ENCODE results near the gene CYP2D6.
"Not testable (repeated sequence)": the region's sequence is repeated elsewhere in the genome, so short reads cannot be mapped to it uniquely, and the experiment has no call there.

Gene CYP2D6

GRCh38 chr22:42160830-42161696 is 30.5 kb upstream of the CYP2D6 start:
- DNase-seq, result peak in 1 of 10 donors; percentile 37
- intact Hi-C loops (cut with DNase I), result no loop called here

GRCh38 chr22:42160251-42160650 is 29.6 kb upstream of the CYP2D6 start:
- intact Hi-C loops (cut with DNase I), result no loop called here
- peak in 3 of 10 donors; percentile 2 to 52 (median 43) for DNase-seq

GRCh38 chr22:42158456-42159132 is 28.0 kb upstream of the CYP2D6 start:
- peak in 3 of 10 donors; percentile 20 to 51 (median 47) for DNase-seq
- intact Hi-C loops (cut with DNase I), result no loop called here

GRCh38 chr22:42156598-42156997 is 26.0 kb upstream of the CYP2D6 start:
- intact Hi-C loops (cut with DNase I), result no loop called here
- DNase-seq, result peak in 2 of 10 donors; percentile 3 to 21

GRCh38 chr22:42156121-42156520 is 25.5 kb upstream of the CYP2D6 start:
- intact Hi-C loops (cut with DNase I), result no loop called here

GRCh38 chr22:42155053-42155543 is 24.5 kb upstream of the CYP2D6 start:
- intact Hi-C loops (cut with DNase I), result no loop called here
- DNase-seq, result peak in 3 of 10 donors; percentile 44 to 82 (median 51)

More at GRCh38 chr22:42156121-42156520, 25.5 kb upstream of the CYP2D6 start:
- DNase-seq, result peak in 3 of 10 donors; percentile 5 to 12 (median 6)

- intact Hi-C loops (cut with DNase I), result no loop called here
- DNase-seq, result peak in 3 of 10 donors; percentile 59 to 78 (median 63)
These were observed 23.9 kb upstream of the CYP2D6 start for GRCh38 chr22:42154293-42155052.

- intact Hi-C loops (cut with DNase I), result no loop called here
- peak in 2 of 10 donors; percentile 64 to 68 for DNase-seq
These were observed 22.2 kb upstream of the CYP2D6 start for GRCh38 chr22:42152661-42153270.

GRCh38 chr22:42151924-42152635 is 21.5 kb upstream of the CYP2D6 start:
- intact Hi-C loops (cut with DNase I), result no loop called here
- DNase-seq, result peak in 1 of 10 donors; percentile 84

GRCh38 chr22:42150727-42151590 is 20.3 kb upstream of the CYP2D6 start:
- peak in 1 of 10 donors; percentile 73 for DNase-seq
- intact Hi-C loops (cut with DNase I), result no loop called here

- intact Hi-C loops (cut with DNase I), result not testable (repeated sequence)
- DNase-seq, result peak in 1 of 10 donors; percentile 59
These were observed 19.2 kb upstream of the CYP2D6 start for GRCh38 chr22:42149798-42150197.

GRCh38 chr22:42145175-42145574 is 14.6 kb upstream of the CYP2D6 start:
- DNase-seq, result peak in 1 of 10 donors; percentile 63
- intact Hi-C loops (cut with DNase I), result no loop called here

GRCh38 chr22:42143859-42144822 is 13.5 kb upstream of the CYP2D6 start:
- intact Hi-C loops (cut with DNase I), result not testable (repeated sequence)
- peak in 1 of 10 donors; percentile 83 for DNase-seq

GRCh38 chr22:42142771-42143461 is 12.3 kb upstream of the CYP2D6 start:
- intact Hi-C loops (cut with DNase I), result no loop called here
- DNase-seq, result peak in 3 of 10 donors; percentile 31 to 68 (median 63)

GRCh38 chr22:42141307-42142057 is 10.9 kb upstream of the CYP2D6 start:
- intact Hi-C loops (cut with DNase I), result not testable (repeated sequence)
- DNase-seq, result peak in 3 of 10 donors; percentile 15 to 63 (median 39)

GRCh38 chr22:42140153-42140552 is 9.5 kb upstream of the CYP2D6 start:
- peak in 3 of 10 donors; percentile 13 to 63 (median 39) for DNase-seq
- intact Hi-C loops (cut with DNase I), result not testable (repeated sequence)

Data from posterior cingulate gyrus (tissue), 11 donors.